GM21717 (cell line): Measurements from ENCODE around the gene ZBTB17.
"Not testable (repeated sequence)": the region's sequence is repeated elsewhere in the genome, so short reads cannot be mapped to it uniquely, and the experiment has no call there.

ENCODE experiments used
- ATAC-seq: cut with Tn5 transposase; IDR thresholded peaks from one replicate; pipeline ENCODE4 v1.9.1; 2021; ENCODE audit warnings: mild to moderate bottlenecking, moderate library complexity; ENCODE audit not compliant: unreplicated experiment

Gene ZBTB17

GRCh38 chr1:15991427-15992186, 15.7 kb upstream of the ZBTB17 start:
- ATAC-seq, result no peak

DNA sequence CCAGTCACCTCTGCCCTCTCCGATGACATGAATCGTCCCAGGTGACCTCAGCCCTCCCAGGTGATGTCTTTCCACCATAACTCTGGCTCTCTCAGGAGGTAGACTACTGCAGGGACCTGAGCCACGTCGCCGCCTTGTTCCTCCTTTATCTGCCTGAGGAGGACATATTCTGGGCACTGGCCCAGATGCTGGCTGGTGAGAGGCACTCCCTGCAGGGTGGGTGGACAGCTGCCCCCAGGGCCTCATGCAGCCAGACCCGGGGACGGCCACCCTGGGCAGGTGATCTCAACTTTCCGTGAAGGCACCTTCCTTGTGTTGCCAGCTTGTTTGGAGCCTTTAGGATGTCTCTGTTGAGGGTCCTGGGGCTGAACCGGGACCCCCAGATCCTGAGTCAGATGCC, 13.9 kb upstream of the ZBTB17 start:
- ATAC-seq, result no peak

DNA sequence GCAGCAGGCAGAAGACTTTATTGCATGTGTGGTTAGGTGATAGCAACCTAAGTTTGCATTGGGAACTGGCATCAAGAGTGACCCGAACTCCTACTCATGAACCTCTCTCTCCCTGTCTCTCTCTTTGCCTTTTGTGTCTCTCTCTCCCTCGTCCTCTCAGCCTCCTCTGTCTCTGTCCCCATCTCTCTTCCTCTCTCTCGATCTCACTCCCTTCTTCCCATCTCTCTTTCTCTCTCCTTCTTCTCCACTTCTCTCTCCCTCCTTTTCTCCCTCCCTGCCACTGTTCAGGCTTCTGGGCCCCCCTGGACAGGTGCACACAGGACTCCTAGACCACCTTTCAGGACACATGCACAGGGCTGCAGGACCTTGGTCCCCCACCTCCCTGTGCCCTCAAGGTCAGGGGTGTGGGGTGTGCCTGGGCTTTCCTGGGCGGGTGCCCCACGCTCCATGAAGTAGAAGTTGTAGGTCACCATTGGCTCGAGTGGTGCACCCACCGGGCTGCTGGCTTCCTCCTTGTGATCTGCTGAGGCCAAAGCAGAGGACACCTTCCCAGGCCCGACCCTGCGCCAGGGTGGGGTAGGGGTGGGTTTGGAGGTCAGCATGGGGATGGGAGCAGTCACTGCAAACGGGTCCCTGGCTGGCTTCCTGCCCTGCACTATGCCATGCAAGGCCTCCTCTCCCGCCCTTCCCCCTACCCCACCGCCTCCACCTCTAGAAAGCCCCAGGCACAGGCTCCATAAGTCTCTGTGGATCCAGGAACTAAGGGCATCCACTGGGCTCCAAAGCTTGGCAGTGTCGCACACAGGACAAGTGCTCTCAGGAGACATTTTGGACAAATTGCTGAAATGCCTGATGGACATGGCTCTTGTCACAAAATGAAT, 13.2 kb upstream of the ZBTB17 start:
- no peak for ATAC-seq

GRCh38 chr1:15985611-15986297, 9.9 kb upstream of the ZBTB17 start:
- no peak for ATAC-seq

- ATAC-seq, result no peak
Measured at GRCh38 chr1:15983275-15983674, 7.4 kb upstream of the ZBTB17 start.

DNA sequence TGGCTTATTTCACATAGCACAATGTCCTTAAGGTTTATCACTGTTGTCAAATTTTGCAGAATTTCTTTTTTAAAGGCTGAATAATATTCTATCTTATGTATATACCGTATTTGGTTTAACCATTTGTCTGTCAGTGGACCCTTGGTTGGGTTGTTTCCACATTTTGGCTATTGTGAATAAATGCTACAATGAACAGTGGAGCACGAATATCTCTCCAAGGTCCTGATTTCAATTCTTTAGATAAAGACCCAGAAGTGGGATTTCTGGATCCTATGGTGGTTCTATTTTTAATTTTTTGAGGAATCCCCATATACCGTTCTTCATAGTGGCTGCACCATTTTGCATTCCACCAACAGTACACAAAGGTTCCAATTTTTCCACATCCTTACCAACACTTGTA, 5.8 kb upstream of the ZBTB17 start:
- ATAC-seq, result no peak

DNA sequence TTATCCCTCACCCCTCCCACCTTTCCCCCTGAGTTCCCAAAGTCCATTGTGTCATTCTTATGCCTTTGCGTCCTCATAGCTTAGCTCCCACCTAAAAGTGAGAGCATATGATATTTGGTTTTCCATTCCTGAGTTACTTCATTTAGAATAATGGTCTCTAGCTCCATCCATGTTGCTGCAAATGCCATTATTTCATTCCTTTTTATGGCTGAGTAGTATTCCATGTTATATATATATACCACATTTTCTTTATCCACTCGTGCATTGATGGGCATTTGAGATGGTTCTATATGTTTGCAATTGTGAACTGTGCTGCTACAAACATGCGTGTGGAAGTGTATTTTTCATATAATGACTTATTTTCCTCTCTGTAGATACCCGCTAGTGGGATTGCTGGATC, 2.0 kb upstream of the ZBTB17 start:
- not testable (repeated sequence) for ATAC-seq

DNA sequence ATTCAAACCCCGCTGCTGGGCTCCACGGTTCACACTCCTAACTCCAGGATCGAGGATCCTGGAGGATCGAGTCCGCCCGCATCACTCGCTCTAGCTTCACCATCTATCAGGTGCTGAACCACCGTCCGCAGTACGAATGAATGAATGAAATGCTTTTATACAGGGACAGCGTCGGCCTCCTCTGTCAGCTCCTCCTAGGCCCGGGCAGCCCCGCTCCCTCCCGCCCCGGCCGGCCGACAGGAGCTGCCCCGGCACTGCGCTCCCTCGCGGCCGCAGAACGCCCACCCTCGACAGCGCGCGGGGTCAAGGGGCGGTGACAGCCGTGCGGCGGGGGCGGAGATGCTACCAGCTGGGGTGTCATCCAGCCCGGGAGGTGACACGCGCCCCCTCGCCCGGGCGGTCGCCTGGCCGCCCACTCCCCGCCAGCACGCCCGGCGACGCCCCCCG, 520 bp downstream of the ZBTB17 start:
- peak; percentile 41 for ATAC-seq

DNA sequence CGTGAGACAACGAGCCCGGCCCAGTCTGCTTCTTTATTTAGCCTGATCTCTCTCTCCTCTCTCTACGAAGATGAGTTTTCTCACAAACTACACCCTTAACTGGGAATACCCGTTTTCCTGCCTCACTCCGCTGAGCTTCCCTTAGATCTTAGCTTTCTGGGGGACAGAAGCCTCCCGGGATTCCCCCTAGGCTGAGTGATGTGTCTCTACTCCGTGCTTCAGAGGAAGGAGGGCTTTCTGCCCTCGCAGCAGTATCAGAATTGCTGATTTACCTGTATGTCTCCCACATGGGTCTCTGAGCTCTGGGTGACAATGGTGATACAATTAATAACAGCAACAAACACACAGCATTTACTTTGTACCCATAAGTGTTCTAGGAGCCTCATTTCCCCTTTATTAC, 1.0 kb downstream of the ZBTB17 start:
- ATAC-seq, result peak; percentile 39

GRCh38 chr1:15973772-15974171, 2.1 kb downstream of the ZBTB17 start:
- ATAC-seq, result no peak

GRCh38 chr1:15972409-15972808, 3.5 kb downstream of the ZBTB17 start:
- no peak for ATAC-seq

- no peak for ATAC-seq
Measured at GRCh38 chr1:15970911-15971310, 5.0 kb downstream of the ZBTB17 start.

GRCh38 chr1:15969321-15969880, 6.5 kb downstream of the ZBTB17 start:
- no peak for ATAC-seq

DNA sequence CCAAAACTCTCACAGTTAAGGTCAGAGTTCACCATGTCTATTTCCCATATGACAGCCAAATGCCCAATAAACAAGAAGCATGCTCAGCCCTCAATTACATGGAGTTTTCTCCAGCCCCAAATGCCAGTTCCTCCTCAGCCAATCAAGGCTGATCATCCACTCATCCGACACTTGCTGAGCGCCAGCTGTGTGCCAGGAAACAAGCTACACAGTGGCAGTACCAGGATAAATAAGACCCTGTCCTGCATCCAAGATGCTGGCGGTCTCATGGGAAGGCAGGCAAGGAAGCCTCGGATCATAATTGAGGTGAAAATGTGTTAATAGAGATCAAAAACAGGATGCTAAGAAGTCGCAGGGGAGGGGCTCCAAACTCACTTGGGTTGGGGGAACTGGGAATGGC, 7.7 kb downstream of the ZBTB17 start:
- no peak for ATAC-seq

GRCh38 chr1:15966956-15967344, 9.0 kb downstream of the ZBTB17 start:
- ATAC-seq, result no peak

GRCh38 chr1:15966081-15966955, 9.6 kb downstream of the ZBTB17 start:
- peak; percentile 62 for ATAC-seq

- no peak for ATAC-seq
Measured at GRCh38 chr1:15965228-15965767, 10.6 kb downstream of the ZBTB17 start.

DNA sequence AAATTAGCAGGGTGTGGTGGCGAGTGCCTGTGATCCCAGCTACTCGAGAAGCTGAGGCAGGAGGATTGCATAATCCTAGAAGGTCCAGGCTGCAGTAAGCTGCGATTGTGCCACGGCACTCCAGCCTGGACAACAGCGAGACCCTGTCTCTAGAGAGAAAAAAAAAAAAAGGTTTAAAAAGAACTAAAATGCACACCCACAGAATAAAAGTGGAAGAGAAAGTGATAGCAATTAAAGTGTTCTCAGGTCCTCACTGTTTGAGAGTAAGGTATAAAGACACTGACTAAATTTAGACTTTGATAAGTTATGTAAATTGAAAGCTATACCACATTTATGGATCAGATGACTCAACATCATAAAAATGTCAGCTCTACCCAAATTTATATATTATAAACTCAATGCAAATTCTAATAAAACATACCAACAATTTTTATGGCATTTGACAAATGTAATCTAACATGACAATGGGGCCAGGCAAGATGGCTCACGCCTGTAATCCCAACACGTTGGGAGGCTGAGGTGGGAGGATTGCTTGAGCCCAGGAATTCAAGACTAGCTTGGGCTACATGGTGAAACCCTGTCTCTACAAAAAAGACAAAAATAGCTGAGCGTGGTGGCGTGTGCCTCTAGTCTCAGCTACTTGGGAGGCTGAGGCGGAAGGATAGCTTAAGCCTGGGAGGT, 11.8 kb downstream of the ZBTB17 start:
- ATAC-seq, result no peak

DNA sequence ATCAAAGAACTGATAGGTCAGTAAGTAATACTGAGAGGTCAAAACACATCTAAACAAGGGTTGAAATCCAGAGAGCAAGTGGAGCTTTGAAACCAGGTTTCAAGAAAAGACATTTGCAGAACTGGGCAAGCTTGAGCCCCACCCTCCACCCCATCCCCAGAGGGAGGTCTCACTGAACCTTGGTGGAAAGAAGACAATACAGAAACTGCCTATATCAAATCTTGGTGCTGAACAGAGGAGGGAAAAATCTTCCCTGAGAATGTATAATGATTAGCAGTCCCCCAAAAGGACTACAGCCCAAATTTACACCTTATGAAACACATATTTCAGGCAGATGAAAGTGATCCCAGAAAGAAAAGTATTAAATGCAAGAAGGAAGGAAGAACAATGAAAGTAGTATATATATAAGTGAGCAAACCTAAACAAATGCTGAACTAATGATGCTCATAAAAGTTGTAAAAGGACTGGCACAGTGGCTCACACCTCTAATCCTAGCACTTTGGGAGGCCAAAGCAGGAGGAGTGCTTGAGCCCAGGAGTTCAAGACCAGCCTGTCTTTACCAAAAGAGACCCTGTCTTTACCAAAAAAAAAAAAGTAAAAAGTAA, 12.4 kb downstream of the ZBTB17 start:
- ATAC-seq, result no peak
